ENCODE measurements around the gene CLSTN1.

Gene CLSTN1

GRCh38 chr1:9823943-9824701 is at the start of gene CLSTN1:
CLSTN1 (minus strand) TSS chr1:9823965; CDS start chr1:9823733, 232 bp downstream.
- Mint-ChIP-seq H3K27ac (peak within 1 kb of the TSS; percentile 73 to 87 (median 84)), H3K9me3 (no peaks in the 10 kb centered on the region), H3K36me3 (ENCODE audit: low read depth) (peaks cover 3% of the 10 kb centered on the region), H3K27me3 (ENCODE audit: low read depth) (peaks cover 6% of the 10 kb centered on the region), H3K4me1 (peaks cover 27% of the 10 kb centered on the region), H3K4me3 (peak within 1 kb of the TSS; percentile 92 to 96 (median 92))
- no peak for TF ChIP-seq CTCF (IDR thresholded peaks at IDR 0.05; ENCODE audit: unreplicated experiment in 3 of 3)

- Mint-ChIP-seq H3K4me1 (peaks cover 50% of the 10 kb centered on the region), H3K27ac (peak overlapping the region in 1 of 3 experiments; percentile 37), H3K4me3 (no peak overlapping the region), H3K27me3 (ENCODE audit: low read depth) (peaks cover 5% of the 10 kb centered on the region), H3K9me3 (no peaks in the 10 kb centered on the region), H3K36me3 (ENCODE audit: low read depth) (peaks cover 5% of the 10 kb centered on the region)
- TF ChIP-seq CTCF (IDR thresholded peaks at IDR 0.05; ENCODE audit: unreplicated experiment in 3 of 3), result no peak
These were observed 49.6 kb upstream of the CLSTN1 start for GRCh38 chr1:9873385-9873784.

- no peak for TF ChIP-seq CTCF (IDR thresholded peaks at IDR 0.05; ENCODE audit: unreplicated experiment in 3 of 3)
- H3K9me3 Mint-ChIP-seq, result no peaks in the 10 kb centered on the region
- H3K27ac Mint-ChIP-seq, result peak overlapping the region in 1 of 3 experiments; percentile 37
- H3K27me3 Mint-ChIP-seq (ENCODE audit: low read depth), result peaks cover 5% of the 10 kb centered on the region
- peaks cover 5% of the 10 kb centered on the region for H3K36me3 Mint-ChIP-seq (ENCODE audit: low read depth)
- peaks cover 50% of the 10 kb centered on the region for H3K4me1 Mint-ChIP-seq
- peak overlapping the region in 1 of 3 experiments; percentile 29 for H3K4me3 Mint-ChIP-seq
These were observed 48.8 kb upstream of the CLSTN1 start for GRCh38 chr1:9872430-9873165.

- H3K4me3 Mint-ChIP-seq, result no peak overlapping the region
- H3K27ac Mint-ChIP-seq, result no peak overlapping the region
- TF ChIP-seq CTCF (IDR thresholded peaks at IDR 0.05; ENCODE audit: unreplicated experiment in 3 of 3), result no peak
- peaks cover 43% of the 10 kb centered on the region for H3K4me1 Mint-ChIP-seq
- H3K27me3 Mint-ChIP-seq (ENCODE audit: low read depth), result peaks cover 5% of the 10 kb centered on the region
- no peaks in the 10 kb centered on the region for H3K9me3 Mint-ChIP-seq
- peaks cover 5% of the 10 kb centered on the region for H3K36me3 Mint-ChIP-seq (ENCODE audit: low read depth)
These were observed 48.1 kb upstream of the CLSTN1 start for GRCh38 chr1:9871707-9872425.

- no peak for TF ChIP-seq CTCF (IDR thresholded peaks at IDR 0.05; ENCODE audit: unreplicated experiment in 3 of 3)
- Mint-ChIP-seq H3K36me3 (ENCODE audit: low read depth) (peaks cover 11% of the 10 kb centered on the region), H3K4me3 (no peak overlapping the region), H3K4me1 (peaks cover 37% of the 10 kb centered on the region), H3K9me3 (no peaks in the 10 kb centered on the region), H3K27ac (no peak overlapping the region), H3K27me3 (ENCODE audit: low read depth) (peaks cover 5% of the 10 kb centered on the region)
These were observed 47.3 kb upstream of the CLSTN1 start for GRCh38 chr1:9871021-9871420.
